Gastroesophageal sphincter (tissue), 4 donors: ENCODE data around the gene TMED4. TPM values are rescaled to one million over a fixed set of nuclear protein-coding genes. Genes with fewer than 3 reads are reported as not detected.

ENCODE experiments used
- ATAC-seq: fragments of 150-250 bp; one replicate; pipeline ENCODE4 v1.9.1; 2016; ENCODE audit warnings: mild to moderate bottlenecking, moderate library complexity
- H3K27ac ChIP-seq, 4 donors: fragments of 200-600 bp; sonication (generic) in 3 of 4; 1 replicate in 3 of 4; 2 replicates in 1 of 4; pipeline ENCODE4 v1.5.1; 2016 to 2019
- H3K27me3 ChIP-seq: fragments of 200-600 bp; sonication (generic); one replicate; pipeline ENCODE4 v1.5.1; 2019
- H3K36me3 ChIP-seq, 2 donors: fragments of 200-600 bp; sonication (generic); one replicate each; pipeline ENCODE4 v1.5.1; 2019; ENCODE audit warnings: control low read depth in 1 of 2
- H3K4me1 ChIP-seq, 3 donors: fragments of 200-600 bp; sonication (generic); 1 replicate in 2 of 3; 2 replicates in 1 of 3; pipeline ENCODE4 v1.5.1; 2016 to 2019; ENCODE audit warnings: control low read depth in 2 of 3
- H3K4me3 ChIP-seq, 2 donors: fragments of 200-600 bp; sonication (generic); one replicate each; pipeline ENCODE4 v1.5.1; 2019; ENCODE audit warnings: mild to moderate bottlenecking in 1 of 2, moderate library complexity in 1 of 2
- H3K9me3 ChIP-seq, 3 donors: fragments of 200-600 bp; sonication (generic); one replicate each; pipeline ENCODE4 v1.5.1; 2017 to 2019; ENCODE audit warnings: control low read depth in 2 of 3
- EP300 ChIP-seq: sonication (generic); formaldehyde crosslinking; IDR thresholded peaks from one replicate; pipeline ENCODE4 v1.6.1; 2017; ENCODE audit warnings: antibody characterized with exemption, mild to moderate bottlenecking
- POLR2A ChIP-seq, 2 donors: fragments of 450-650 bp; IDR thresholded peaks; one replicate each; pipeline ENCODE4 v1.6.1; 2017; ENCODE audit warnings: antibody characterized with exemption in 2 of 2, mild to moderate bottlenecking in 2 of 2, moderate library complexity in 1 of 2
- POLR2AphosphoS5 ChIP-seq: sonication (generic); formaldehyde crosslinking; IDR thresholded peaks from one replicate; pipeline ENCODE4 v1.6.1; 2017; ENCODE audit warnings: antibody characterized with exemption
- WGBS, 2 donors: methylation state at CpG; one replicate each; pipeline ENCODE4 v1.1.5; 2018; ENCODE audit warnings: low coverage in 1 of 2; 5-methylcytosine and 5-hydroxymethylcytosine counted together
- total RNA-seq, 4 donors: library from RNA; depleted of rRNA; stranded (reverse); fragments of >200 nt; gene quantifications; one replicate each; pipeline ENCODE4 v1.1.0, GENCODE V29; 2016
- TF ChIP-seq, protein P1 (sequence below), 4 experiments: fragments of 200-600 bp in 2 of 4; fragments of 450-650 bp in 2 of 4; sonication (generic) in 1 of 4; IDR thresholded peaks; one replicate each; pipeline ENCODE4 v1.5.1; 2017 to 2019; ENCODE audit warnings: antibody characterized with exemption in 4 of 4, mild to moderate bottlenecking in 2 of 4, moderate library complexity in 2 of 4

Gene TMED4
- total RNA-seq, 4 donors from 2014 or later, result 124 to 193 (median 160) TPM

DNA sequence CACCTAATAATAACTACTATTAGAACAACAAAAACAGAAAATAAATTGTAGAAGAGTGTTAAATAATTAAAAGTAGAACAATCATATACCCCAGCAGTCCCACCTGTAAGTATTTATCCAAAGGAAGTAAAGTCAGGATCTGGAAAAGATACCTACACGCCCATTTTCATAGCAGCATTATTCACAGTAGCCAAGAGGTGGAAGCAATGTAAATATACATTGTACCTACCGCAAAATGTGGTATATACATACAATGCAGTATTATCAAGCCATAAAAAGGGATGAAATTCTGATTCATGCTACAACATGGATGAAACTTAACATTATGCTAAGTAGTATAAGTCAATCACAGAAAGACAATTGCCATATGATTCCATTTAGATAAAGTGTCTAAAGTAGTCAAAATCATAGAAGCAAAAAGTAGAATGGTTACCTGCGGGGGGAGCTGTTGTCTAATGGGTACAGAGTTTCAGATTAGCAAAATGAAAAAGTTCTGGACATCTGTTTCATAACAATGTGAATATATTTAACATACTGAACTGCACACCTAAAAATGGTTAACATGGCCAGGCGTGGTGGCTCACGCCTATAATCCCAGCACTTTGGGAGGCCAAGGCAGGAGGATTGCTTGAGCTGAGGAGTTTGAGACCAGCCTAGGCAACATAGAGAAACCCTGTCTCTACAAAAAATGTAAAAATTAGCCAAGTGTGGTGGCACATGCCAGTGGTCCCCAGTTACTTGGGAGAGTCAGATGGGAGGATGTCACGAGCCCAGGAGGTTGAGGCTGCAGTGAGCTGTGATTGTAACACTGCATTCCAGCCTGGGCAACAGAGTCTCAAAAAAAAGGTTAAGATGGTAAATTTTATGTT lies 6.0 kb upstream of the TMED4 start:
- Histone ChIP-seq H3K27me3 (no peaks in the 10 kb centered on the region), H3K4me3 (no peak overlapping the region), H3K36me3 (no peaks in the 10 kb centered on the region), H3K27ac (no peak overlapping the region), H3K9me3 (no peaks in the 10 kb centered on the region), H3K4me1 (peaks cover 0 to 5% (median 0%) of the 10 kb centered on the region in 3 donors)
- peak; percentile 68 for ATAC-seq
- TF ChIP-seq POLR2A (IDR thresholded peaks at IDR 0.05), result no peak
- TF ChIP-seq POLR2AphosphoS5, result no peak
- no peak for TF ChIP-seq EP300
- TF ChIP-seq, protein P1, sequence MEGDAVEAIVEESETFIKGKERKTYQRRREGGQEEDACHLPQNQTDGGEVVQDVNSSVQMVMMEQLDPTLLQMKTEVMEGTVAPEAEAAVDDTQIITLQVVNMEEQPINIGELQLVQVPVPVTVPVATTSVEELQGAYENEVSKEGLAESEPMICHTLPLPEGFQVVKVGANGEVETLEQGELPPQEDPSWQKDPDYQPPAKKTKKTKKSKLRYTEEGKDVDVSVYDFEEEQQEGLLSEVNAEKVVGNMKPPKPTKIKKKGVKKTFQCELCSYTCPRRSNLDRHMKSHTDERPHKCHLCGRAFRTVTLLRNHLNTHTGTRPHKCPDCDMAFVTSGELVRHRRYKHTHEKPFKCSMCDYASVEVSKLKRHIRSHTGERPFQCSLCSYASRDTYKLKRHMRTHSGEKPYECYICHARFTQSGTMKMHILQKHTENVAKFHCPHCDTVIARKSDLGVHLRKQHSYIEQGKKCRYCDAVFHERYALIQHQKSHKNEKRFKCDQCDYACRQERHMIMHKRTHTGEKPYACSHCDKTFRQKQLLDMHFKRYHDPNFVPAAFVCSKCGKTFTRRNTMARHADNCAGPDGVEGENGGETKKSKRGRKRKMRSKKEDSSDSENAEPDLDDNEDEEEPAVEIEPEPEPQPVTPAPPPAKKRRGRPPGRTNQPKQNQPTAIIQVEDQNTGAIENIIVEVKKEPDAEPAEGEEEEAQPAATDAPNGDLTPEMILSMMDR (IDR thresholded peaks at IDR 0.05), result peak in 3 of 4 experiments; percentile 50 to 65 (median 59)
- WGBS, 2 donors, result 16% methylated on average over 6 of the region's 6 CpGs

DNA sequence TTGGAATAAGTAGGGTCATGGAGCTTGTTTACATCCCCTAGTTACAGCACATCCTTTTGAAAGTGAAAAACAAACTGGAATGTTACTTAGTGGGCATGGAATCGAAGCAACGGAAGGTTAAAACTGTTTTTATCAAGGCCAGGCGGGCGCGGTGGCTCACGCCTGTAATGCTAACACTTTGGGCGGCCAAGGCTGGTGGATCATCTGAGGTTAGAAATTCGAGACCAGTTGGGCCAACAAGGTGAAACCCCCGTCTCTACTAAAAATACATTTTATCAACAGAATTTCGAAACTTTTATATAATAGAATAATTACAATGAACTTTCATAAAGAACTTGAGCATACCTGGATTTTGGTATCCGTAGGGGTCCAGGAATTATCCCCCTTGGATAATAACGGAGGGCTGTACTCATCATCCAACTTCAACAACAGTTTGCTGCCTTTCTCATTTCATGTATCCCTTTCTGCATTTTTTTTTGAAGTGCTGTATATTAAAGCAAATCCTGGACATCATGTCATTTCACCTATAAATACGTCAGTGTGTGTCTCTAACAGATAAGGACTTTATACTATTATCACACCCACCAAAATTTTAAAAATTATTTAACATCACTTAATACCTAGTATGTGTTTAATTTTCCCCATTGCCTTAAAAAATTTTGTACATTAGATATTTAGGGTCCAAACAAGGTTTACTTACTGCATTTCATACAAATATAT lies 1.3 kb upstream of the TMED4 start:
- TF ChIP-seq POLR2AphosphoS5 (no peak), EP300 (no peak), POLR2A (IDR thresholded peaks at IDR 0.05) (no peak)
- TF ChIP-seq, protein P1 (IDR thresholded peaks at IDR 0.05), result no peak
- 85 to 92% methylated on average over 6 to 13 of the region's 13 CpGs for WGBS, 2 donors

DNA sequence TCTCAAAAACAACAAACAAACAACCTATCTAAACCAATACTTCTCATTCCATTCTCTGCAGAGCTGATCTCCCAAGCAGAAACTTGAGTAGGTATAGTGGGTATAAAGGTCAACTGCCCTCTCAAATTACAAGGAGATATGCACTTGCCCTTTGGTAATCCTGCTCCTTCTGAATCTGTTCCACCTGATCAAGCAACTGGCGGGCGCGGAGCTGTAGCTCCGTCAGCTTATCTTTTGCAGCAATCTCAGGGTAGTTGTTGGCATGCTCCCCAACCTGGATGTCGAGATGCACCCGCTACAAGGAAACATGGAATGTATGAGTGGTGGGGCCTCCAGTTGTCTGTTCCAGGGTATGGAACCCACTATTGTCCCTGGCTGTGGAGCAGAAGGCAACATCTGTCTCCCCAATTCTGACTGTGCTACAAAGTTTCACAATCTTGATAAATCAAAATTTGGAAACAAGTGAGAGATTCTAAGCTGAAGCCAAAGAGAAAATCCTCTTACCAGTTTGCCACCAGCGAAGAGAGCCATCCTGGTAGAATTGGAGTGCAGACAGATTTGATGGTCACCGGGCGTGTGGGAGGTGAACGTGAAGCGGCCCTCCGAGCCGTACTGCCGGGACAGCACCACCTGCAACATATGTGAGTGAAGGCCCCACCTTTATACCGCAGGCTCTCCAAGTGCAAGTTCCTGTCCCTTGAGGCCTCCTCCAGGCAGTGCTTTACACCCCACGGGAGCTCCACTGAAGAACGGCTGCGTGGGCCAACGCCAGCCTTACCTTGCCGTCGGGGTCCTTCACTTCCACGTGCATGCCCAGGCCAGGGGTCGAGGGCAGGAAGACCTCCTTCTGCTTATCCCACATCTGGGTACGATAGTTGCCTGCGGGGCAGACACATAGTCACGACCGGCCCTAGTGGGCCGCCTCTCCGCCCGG lies 819 bp downstream of the TMED4 start:
- H3K4me3 ChIP-seq, result peak overlapping the region; percentile 72 to 81
- H3K36me3 ChIP-seq, result peaks cover 0 to 48% of the 10 kb centered on the region in 2 donors
- TF ChIP-seq EP300 (no peak), POLR2A (IDR thresholded peaks at IDR 0.05) (no peak), POLR2AphosphoS5 (no peak)
- TF ChIP-seq, protein P1 (IDR thresholded peaks at IDR 0.05), result no peak
- 31 to 86% methylated on average over 1 to 13 of the region's 30 CpGs for WGBS, 2 donors
- peak overlapping the region; percentile 70 to 100 (median 93) for H3K27ac ChIP-seq
- H3K9me3 ChIP-seq, result no peaks in the 10 kb centered on the region
- no peaks in the 10 kb centered on the region for H3K27me3 ChIP-seq
- peaks cover 0 to 36% (median 8%) of the 10 kb centered on the region in 3 donors for H3K4me1 ChIP-seq
- ATAC-seq, result no peak

More for the DNA sequence above, 1.3 kb upstream of the TMED4 start:
- Histone ChIP-seq H3K9me3 (no peaks in the 10 kb centered on the region), H3K4me1 (peaks cover 0 to 37% (median 8%) of the 10 kb centered on the region in 3 donors), H3K27ac (peak overlapping the region; percentile 75 to 100 (median 93)), H3K36me3 (peaks cover 0 to 28% of the 10 kb centered on the region in 2 donors), H3K27me3 (no peaks in the 10 kb centered on the region), H3K4me3 (peak overlapping the region; percentile 31 to 81)
- ATAC-seq, result no peak

DNA sequence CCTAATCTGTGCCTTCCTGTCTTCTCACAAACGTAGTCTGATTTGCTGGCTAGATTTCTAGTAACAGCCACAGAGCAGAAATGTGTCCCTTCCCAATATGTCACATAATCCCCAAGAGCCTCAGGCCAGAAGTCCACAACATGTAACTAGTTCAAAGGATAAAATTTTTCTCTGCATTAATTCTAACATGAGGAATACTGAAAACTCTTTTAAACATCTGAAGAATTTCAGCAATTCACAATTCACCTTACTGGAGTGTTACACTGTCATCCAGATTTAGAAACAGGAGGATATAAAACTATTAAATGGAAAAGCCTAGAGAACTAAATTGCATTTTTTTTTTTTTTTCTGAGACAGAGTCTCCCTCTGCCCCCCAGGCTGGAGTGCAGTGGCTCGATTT lies 5.8 kb downstream of the TMED4 start:
- no peak overlapping the region for H3K4me3 ChIP-seq

More for the DNA sequence above, 5.8 kb downstream of the TMED4 start:
- peak overlapping the region in 1 of 4 donors; percentile 17 for H3K27ac ChIP-seq
- no peaks in the 10 kb centered on the region for H3K9me3 ChIP-seq
- 50 to 60% methylated on average over 1 to 2 of the region's 2 CpGs for WGBS, 2 donors
- no peak for TF ChIP-seq POLR2A (IDR thresholded peaks at IDR 0.05)
- no peak for TF ChIP-seq EP300
- no peak for TF ChIP-seq POLR2AphosphoS5
- TF ChIP-seq, protein P1 (IDR thresholded peaks at IDR 0.05), result no peak
- no peak for ATAC-seq
- H3K4me1 ChIP-seq, result peaks cover 0 to 62% (median 21%) of the 10 kb centered on the region in 3 donors
- H3K36me3 ChIP-seq, result peaks cover 0 to 77% of the 10 kb centered on the region in 2 donors
- no peaks in the 10 kb centered on the region for H3K27me3 ChIP-seq
